Naive thymus-derived CD8-positive, alpha-beta T cell (primary cell): ENCODE measurements around the gene DNAJB8. TPM values are rescaled to one million over a fixed set of nuclear protein-coding genes. Genes with fewer than 3 reads are reported as not detected.

Experiments used
- ATAC-seq, 2 donors: fragments of 150-1000 bp; cut with Tn5 transposase in 1 of 2; sonication (Bioruptor Pico), chemical (Tn5 transposase) in 1 of 2; 1 replicate in 1 of 2; 2 replicates in 1 of 2; pipeline ENCODE4 v1.10.0; 2021; ENCODE audit warnings: mild to moderate bottlenecking in 2 of 2, moderate library complexity in 2 of 2
- POLR2A ChIA-PET: fragments of 350-600 bp; sonication (Branson Sonifier 250); formaldehyde crosslinking; loops from one replicate; lab custom pipeline; 2021; ENCODE audit warnings: antibody characterized with exemption; lab: Charles Lee
- DNase-seq, 10 donors: peaks; one replicate each; pipeline versions ENCODE4 v3.0.0 to v3.0.0-alpha.2; 2020 to 2022
- H3K27ac Mint-ChIP-seq, 10 donors: one replicate each; pipeline ENCODE4 v1.8.0; 2020 to 2022; ENCODE audit warnings: mild to moderate bottlenecking in 10 of 10, mixed read lengths in 10 of 10, moderate library complexity in 4 of 10, inconsistent platforms in 1 of 10
- H3K27me3 Mint-ChIP-seq, 5 donors: one replicate each; pipeline ENCODE4 v1.8.0; 2021 to 2022; ENCODE audit warnings: mixed read lengths in 5 of 5
- H3K36me3 Mint-ChIP-seq, 3 donors: one replicate each; pipeline ENCODE4 v1.8.0; 2020 to 2022; ENCODE audit warnings: mixed read lengths in 3 of 3, mild to moderate bottlenecking in 2 of 3, inconsistent platforms in 1 of 3
- H3K4me1 Mint-ChIP-seq, 4 donors: one replicate each; pipeline ENCODE4 v1.8.0; 2021 to 2022; ENCODE audit warnings: mixed read lengths in 4 of 4
- H3K4me3 Mint-ChIP-seq, 10 donors: one replicate each; pipeline ENCODE4 v1.8.0; 2020 to 2022; ENCODE audit warnings: mild to moderate bottlenecking in 10 of 10, mixed read lengths in 10 of 10, moderate library complexity in 6 of 10, inconsistent platforms in 1 of 10
- H3K9me3 Mint-ChIP-seq, 9 donors: one replicate each; pipeline ENCODE4 v1.8.0; 2020 to 2022; ENCODE audit warnings: mixed read lengths in 9 of 9, mild to moderate bottlenecking in 3 of 9, inconsistent platforms in 1 of 9, moderate library complexity in 1 of 9
- polyA plus RNA-seq, 3 donors: library from polyadenylated mRNA; unstranded; fragments of 300-500 nt; fragmentation: Illumina TruSeq; gene quantifications; one replicate each; pipeline ENCODE4 v1.2.3, GENCODE V29; 2021
- total RNA-seq, 8 experiments: library from RNA in 2 of 8; stranded (reverse) in 2 of 8; gene quantifications; one replicate each; pipeline ENCODE4 v1.2.3 and lab custom pipeline; 2021 to 2026

The DNAJB8 gene
- total and polyA plus RNA-seq, 5 experiments from 2014 or later, result not detected

- Mint-ChIP-seq H3K9me3 (peaks cover 0 to 4% (median 0%) of the 10 kb centered on the region in 9 donors), H3K4me1 (peaks cover 6 to 15% (median 10%) of the 10 kb centered on the region in 4 donors), H3K4me3 (no peak overlapping the region), H3K27ac (no peak overlapping the region), H3K36me3 (no peaks in the 10 kb centered on the region), H3K27me3 (peaks cover 8 to 44% (median 20%) of the 10 kb centered on the region in 5 donors)
- POLR2A ChIA-PET, result no interaction called here
- ATAC-seq (no peak), DNase-seq (no peak)
Measured at GRCh38 chr3:128468285-128468790, 1.6 kb upstream of the DNAJB8 start.

GRCh38 chr3:128464702-128465101 is 2.0 kb downstream of the DNAJB8 start:
- Mint-ChIP-seq H3K4me1 (peaks cover 6 to 15% (median 10%) of the 10 kb centered on the region in 4 donors), H3K27ac (no peak overlapping the region), H3K36me3 (no peaks in the 10 kb centered on the region), H3K27me3 (peaks cover 8 to 34% (median 24%) of the 10 kb centered on the region in 5 donors), H3K9me3 (peaks cover 0 to 1% (median 0%) of the 10 kb centered on the region in 9 donors), H3K4me3 (no peak overlapping the region)
- ATAC-seq, result no peak
- no peak for DNase-seq
- POLR2A ChIA-PET, result no interaction called here

DNA sequence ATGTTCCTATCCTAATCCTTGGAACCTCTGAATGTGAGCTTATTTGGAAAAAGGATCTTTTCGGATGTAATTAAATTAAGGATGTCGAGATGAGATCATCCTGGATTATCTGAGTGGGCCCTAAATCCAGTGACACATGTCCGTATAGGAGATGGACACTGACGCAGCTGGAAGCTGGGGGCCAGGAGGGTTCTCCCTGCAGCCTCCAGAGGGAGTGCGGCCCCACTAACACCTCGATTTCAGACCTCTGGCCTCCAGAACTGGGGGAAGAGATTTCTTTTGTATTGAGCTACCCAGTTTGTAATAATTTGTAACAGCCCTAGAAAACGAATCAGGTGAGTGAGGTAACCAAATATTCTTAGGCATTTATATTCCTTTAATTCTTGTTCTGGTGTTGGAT is 2.5 kb downstream of the DNAJB8 start:
- Mint-ChIP-seq H3K27me3 (peaks cover 8 to 34% (median 24%) of the 10 kb centered on the region in 5 donors), H3K4me3 (no peak overlapping the region), H3K9me3 (peaks cover 0 to 1% (median 0%) of the 10 kb centered on the region in 9 donors), H3K4me1 (peaks cover 6 to 12% (median 10%) of the 10 kb centered on the region in 4 donors), H3K36me3 (no peaks in the 10 kb centered on the region), H3K27ac (no peak overlapping the region)
- no peak for ATAC-seq
- DNase-seq, result no peak
- POLR2A ChIA-PET, result no interaction called here

- DNase-seq (no peak), ATAC-seq (no peak)
- Mint-ChIP-seq H3K27ac (no peak overlapping the region), H3K4me1 (peaks cover 6 to 12% (median 10%) of the 10 kb centered on the region in 4 donors), H3K27me3 (peaks cover 8 to 34% (median 24%) of the 10 kb centered on the region in 5 donors), H3K4me3 (no peak overlapping the region), H3K36me3 (no peaks in the 10 kb centered on the region), H3K9me3 (peaks cover 0 to 1% (median 0%) of the 10 kb centered on the region in 9 donors)
- POLR2A ChIA-PET, result no interaction called here
Measured at GRCh38 chr3:128463771-128464170, 2.9 kb downstream of the DNAJB8 start.

DNA sequence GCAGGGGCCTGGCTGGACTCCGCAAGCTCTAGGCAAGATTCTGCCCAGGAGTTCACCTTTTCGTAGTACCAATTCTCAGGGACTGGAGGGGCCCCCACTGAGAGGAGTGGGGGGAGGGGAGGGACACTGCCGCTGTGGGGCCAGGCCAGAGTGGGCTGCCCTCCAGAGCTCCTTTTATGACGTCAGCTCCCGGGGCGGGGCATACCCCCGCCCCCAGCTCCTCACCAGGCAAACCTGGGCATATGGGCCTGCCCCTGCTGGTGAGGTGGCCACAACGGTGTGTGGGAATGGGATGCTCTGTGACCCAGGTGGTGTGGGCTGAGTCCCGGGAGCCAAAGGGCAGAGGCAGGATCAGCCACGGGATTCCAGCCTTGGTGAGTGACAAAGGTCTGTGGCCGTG is 3.3 kb downstream of the DNAJB8 start:
- Mint-ChIP-seq H3K9me3 (peaks cover 0 to 1% (median 0%) of the 10 kb centered on the region in 9 donors), H3K4me3 (no peak overlapping the region), H3K36me3 (no peaks in the 10 kb centered on the region), H3K27me3 (peaks cover 6 to 34% (median 24%) of the 10 kb centered on the region in 5 donors), H3K27ac (no peak overlapping the region), H3K4me1 (peaks cover 6 to 12% (median 10%) of the 10 kb centered on the region in 4 donors)
- POLR2A ChIA-PET, result no interaction called here
- DNase-seq (no peak), ATAC-seq (no peak)

DNA sequence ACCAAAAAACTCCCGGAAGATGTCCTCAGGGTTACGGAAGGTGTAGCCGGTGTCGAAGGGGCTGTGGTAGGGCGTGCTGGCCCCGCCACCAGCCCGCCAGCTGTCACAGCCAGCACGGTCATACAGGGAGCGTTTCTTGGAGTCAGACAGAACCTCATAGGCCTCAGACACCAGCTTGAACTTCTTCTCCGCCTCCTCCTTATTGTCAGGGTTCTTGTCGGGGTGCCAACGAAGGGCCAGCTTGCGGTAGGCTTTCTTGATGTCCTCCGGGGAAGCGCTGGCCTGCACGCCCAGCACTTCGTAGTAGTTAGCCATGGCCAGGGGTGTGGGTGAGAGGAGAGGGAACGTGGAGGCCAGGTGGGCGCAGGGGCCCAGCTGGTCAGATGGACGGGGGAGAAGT is 3.8 kb downstream of the DNAJB8 start:
- H3K27ac Mint-ChIP-seq, result no peak overlapping the region
- ATAC-seq (no peak), DNase-seq (no peak)
- H3K27me3 Mint-ChIP-seq, result peaks cover 6 to 34% (median 25%) of the 10 kb centered on the region in 5 donors
- H3K9me3 Mint-ChIP-seq, result peaks cover 0 to 1% (median 0%) of the 10 kb centered on the region in 9 donors
- peaks cover 6 to 12% (median 10%) of the 10 kb centered on the region in 4 donors for H3K4me1 Mint-ChIP-seq
- no peak overlapping the region for H3K4me3 Mint-ChIP-seq
- no peaks in the 10 kb centered on the region for H3K36me3 Mint-ChIP-seq
- POLR2A ChIA-PET, result no interaction called here

GRCh38 chr3:128462341-128462910 is 4.3 kb downstream of the DNAJB8 start:
- Mint-ChIP-seq H3K4me3 (no peak overlapping the region), H3K9me3 (peaks cover 0 to 1% (median 0%) of the 10 kb centered on the region in 9 donors), H3K4me1 (peaks cover 6 to 12% (median 9%) of the 10 kb centered on the region in 4 donors), H3K27ac (peak overlapping the region in 1 of 10 donors; percentile 31), H3K27me3 (peaks cover 6 to 34% (median 25%) of the 10 kb centered on the region in 5 donors), H3K36me3 (no peaks in the 10 kb centered on the region)
- ATAC-seq (no peak), DNase-seq (no peak)
- POLR2A ChIA-PET, result no interaction called here

GRCh38 chr3:128461731-128462130 is 5.0 kb downstream of the DNAJB8 start:
- Mint-ChIP-seq H3K27ac (no peak overlapping the region), H3K4me1 (peaks cover 0 to 6% (median 2%) of the 10 kb centered on the region in 4 donors), H3K4me3 (no peak overlapping the region), H3K36me3 (no peaks in the 10 kb centered on the region), H3K27me3 (peaks cover 5 to 27% (median 24%) of the 10 kb centered on the region in 5 donors), H3K9me3 (no peaks in the 10 kb centered on the region)
- no peak for DNase-seq
- POLR2A ChIA-PET, result no interaction called here
- no peak for ATAC-seq

DNA sequence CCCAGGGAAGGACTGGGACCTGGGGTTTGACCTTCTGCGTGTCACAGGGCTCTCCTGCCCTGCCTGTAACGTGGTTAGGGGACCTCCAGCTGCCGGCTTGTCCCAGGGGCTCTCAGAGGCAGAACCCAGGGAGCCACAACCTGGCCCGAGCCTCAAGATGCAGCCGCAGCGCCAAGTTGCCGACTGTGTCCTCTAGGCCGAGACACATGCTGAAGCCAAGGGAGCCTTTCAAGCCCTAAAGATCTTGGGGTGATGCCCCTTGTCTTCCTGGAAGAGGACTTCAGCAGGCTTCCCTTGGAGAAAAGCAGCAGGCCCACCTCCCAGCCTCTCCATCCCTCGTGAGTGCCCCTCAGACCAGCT is 7.2 kb downstream of the DNAJB8 start:
- ATAC-seq (no peak), DNase-seq (no peak)
- Mint-ChIP-seq H3K27ac (no peak overlapping the region), H3K36me3 (no peaks in the 10 kb centered on the region), H3K9me3 (no peaks in the 10 kb centered on the region), H3K4me1 (peaks cover 0 to 4% (median 2%) of the 10 kb centered on the region in 4 donors), H3K4me3 (no peak overlapping the region), H3K27me3 (peaks cover 8 to 33% (median 22%) of the 10 kb centered on the region in 5 donors)
- POLR2A ChIA-PET, result no interaction called here

- Mint-ChIP-seq H3K4me1 (peaks cover 0 to 9% (median 2%) of the 10 kb centered on the region in 4 donors), H3K27ac (no peak overlapping the region), H3K36me3 (no peaks in the 10 kb centered on the region), H3K27me3 (peaks cover 10 to 35% (median 22%) of the 10 kb centered on the region in 5 donors), H3K4me3 (no peak overlapping the region), H3K9me3 (no peaks in the 10 kb centered on the region)
- POLR2A ChIA-PET, result no interaction called here
- DNase-seq, result no peak
- ATAC-seq, result no peak
Measured at GRCh38 chr3:128458746-128459460, 7.8 kb downstream of the DNAJB8 start.

DNA sequence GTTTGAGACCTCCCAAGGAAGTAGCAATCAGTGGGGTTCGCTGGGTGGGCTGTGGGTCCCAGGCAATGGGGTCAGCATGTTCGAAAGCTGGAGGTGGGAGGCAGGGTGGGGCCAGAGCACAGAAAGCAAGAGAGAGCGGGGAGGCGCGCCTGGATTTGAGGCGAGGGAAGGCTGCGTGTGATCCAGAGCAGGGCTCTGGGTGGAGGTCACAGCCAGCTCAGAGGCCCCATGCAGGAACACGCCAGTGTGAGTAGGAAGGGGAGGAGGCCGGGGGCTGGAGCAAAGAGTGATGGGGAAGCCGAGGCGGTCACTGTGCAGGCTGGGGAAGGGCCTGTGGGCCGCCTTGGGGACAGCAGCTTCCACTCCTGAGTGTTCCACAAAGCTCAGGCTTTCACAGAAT is 8.8 kb downstream of the DNAJB8 start:
- no peaks in the 10 kb centered on the region for H3K36me3 Mint-ChIP-seq
- H3K27ac Mint-ChIP-seq, result peak overlapping the region in 1 of 10 donors; percentile 32
- POLR2A ChIA-PET, result no interaction called here
- ATAC-seq (no peak), DNase-seq (no peak)
- peaks cover 0 to 12% (median 2%) of the 10 kb centered on the region in 4 donors for H3K4me1 Mint-ChIP-seq
- no peak overlapping the region for H3K4me3 Mint-ChIP-seq
- peaks cover 11 to 32% (median 21%) of the 10 kb centered on the region in 5 donors for H3K27me3 Mint-ChIP-seq
- H3K9me3 Mint-ChIP-seq, result no peaks in the 10 kb centered on the region

GRCh38 chr3:128456776-128457715 is 9.6 kb downstream of the DNAJB8 start:
- peaks cover 11 to 32% (median 22%) of the 10 kb centered on the region in 5 donors for H3K27me3 Mint-ChIP-seq
- H3K4me1 Mint-ChIP-seq, result peaks cover 0 to 12% (median 2%) of the 10 kb centered on the region in 4 donors
- H3K9me3 Mint-ChIP-seq, result no peaks in the 10 kb centered on the region
- H3K4me3 Mint-ChIP-seq, result no peak overlapping the region
- H3K27ac Mint-ChIP-seq, result peak overlapping the region in 1 of 10 donors; percentile 9
- ATAC-seq (no peak), DNase-seq (no peak)
- no peaks in the 10 kb centered on the region for H3K36me3 Mint-ChIP-seq
- POLR2A ChIA-PET, result no interaction called here
